Type B pancreatic cell (in vitro differentiated cells): ENCODE measurements around the gene SLC4A1. TPM values are rescaled to one million over a fixed set of nuclear protein-coding genes. Genes with fewer than 3 reads are reported as not detected.

Experiments used
- DNase-seq: peaks from one replicate; pipeline ENCODE4 v3.0.0; 2021; ENCODE audit warnings: mixed read lengths; ENCODE audit not compliant: unreplicated experiment; ENCODE audit errors: extremely low spot score
- H3K27ac Mint-ChIP-seq: 2 replicates; pipeline ENCODE4 v1.8.0; 2021; ENCODE audit warnings: mild to moderate bottlenecking, mixed read lengths
- H3K27me3 Mint-ChIP-seq: 2 replicates; pipeline ENCODE4 v1.8.0; 2021; ENCODE audit warnings: mixed read lengths
- H3K36me3 Mint-ChIP-seq: 2 replicates; pipeline ENCODE4 v1.8.0; 2021; ENCODE audit warnings: mixed read lengths
- H3K4me1 Mint-ChIP-seq: one replicate; pipeline ENCODE4 v1.8.0; 2021; ENCODE audit warnings: mixed read lengths; ENCODE audit not compliant: unreplicated experiment
- H3K4me3 Mint-ChIP-seq: 2 replicates; pipeline ENCODE4 v1.8.0; 2021; ENCODE audit warnings: mild to moderate bottlenecking, mixed read lengths
- H3K9me3 Mint-ChIP-seq: 2 replicates; pipeline ENCODE4 v1.8.0; 2021; ENCODE audit warnings: mixed read lengths
- CTCF ChIP-seq: fragments of 200-600 bp; sonication (generic); conservative IDR thresholded peaks from 2 replicates; pipeline ENCODE4 v1.5.0; 2021; ENCODE audit warnings: antibody characterized with exemption, mild to moderate bottlenecking
- total RNA-seq: library from RNA; stranded (reverse); gene quantifications from 2 replicates; pipeline ENCODE4 v1.2.1, GENCODE V29; 2021; ENCODE audit warnings: low replicate concordance

Gene SLC4A1
- total RNA-seq, 1 donor from 2014 or later = not detected

- Mint-ChIP-seq H3K27ac (no peak overlapping the region), H3K9me3 (no peaks in the 10 kb centered on the region), H3K4me1 (no peaks in the 10 kb centered on the region), H3K36me3 (no peaks in the 10 kb centered on the region), H3K27me3 (peaks cover 13% of the 10 kb centered on the region), H3K4me3 (no peak overlapping the region)
- DNase-seq = no peak
- TF ChIP-seq CTCF = no peak
These were observed 13.4 kb downstream of the SLC4A1 start for GRCh38 chr17:44254361-44255095.

- Mint-ChIP-seq H3K4me1 (no peaks in the 10 kb centered on the region), H3K9me3 (no peaks in the 10 kb centered on the region), H3K4me3 (no peak overlapping the region), H3K27me3 (peaks cover 13% of the 10 kb centered on the region), H3K36me3 (no peaks in the 10 kb centered on the region), H3K27ac (no peak overlapping the region)
- TF ChIP-seq CTCF = no peak
- no peak for DNase-seq
These were observed 14.9 kb downstream of the SLC4A1 start for GRCh38 chr17:44253006-44253405.

GRCh38 chr17:44251062-44251461, 16.9 kb downstream of the SLC4A1 start:
- no peak for DNase-seq
- no peak for TF ChIP-seq CTCF
- Mint-ChIP-seq H3K4me1 (peaks cover 11% of the 10 kb centered on the region), H3K9me3 (no peaks in the 10 kb centered on the region), H3K27me3 (peaks cover 12% of the 10 kb centered on the region), H3K4me3 (no peak overlapping the region), H3K27ac (no peak overlapping the region), H3K36me3 (no peaks in the 10 kb centered on the region)

GRCh38 chr17:44249501-44250246, 18.3 kb downstream of the SLC4A1 start:
- Mint-ChIP-seq H3K9me3 (no peaks in the 10 kb centered on the region), H3K4me3 (no peak overlapping the region), H3K4me1 (peaks cover 19% of the 10 kb centered on the region), H3K27me3 (peaks cover 4% of the 10 kb centered on the region), H3K27ac (no peak overlapping the region), H3K36me3 (no peaks in the 10 kb centered on the region)
- DNase-seq = no peak
- TF ChIP-seq CTCF = no peak

- H3K27me3 Mint-ChIP-seq = no peaks in the 10 kb centered on the region
- H3K36me3 Mint-ChIP-seq = no peaks in the 10 kb centered on the region
- no peaks in the 10 kb centered on the region for H3K9me3 Mint-ChIP-seq
These were observed 19.8 kb downstream of the SLC4A1 start for GRCh38 chr17:44247876-44248736.

More at GRCh38 chr17:44247876-44248736, 19.8 kb downstream of the SLC4A1 start:
- no peak overlapping the region for H3K27ac Mint-ChIP-seq
- H3K4me3 Mint-ChIP-seq = no peak overlapping the region
- peaks cover 19% of the 10 kb centered on the region for H3K4me1 Mint-ChIP-seq
- TF ChIP-seq CTCF = no peak
- no peak for DNase-seq
